AG09309 (cell line): ENCODE data around the gene OLIG2.

Experiments
- DNase-seq: peaks from one replicate; pipeline ENCODE4 v3.0.0-alpha.2; 2010; ENCODE audit warnings: low read depth
- H3K4me3 ChIP-seq: 2 replicates; pipeline ENCODE4 v1.5.1; 2011; ENCODE audit warnings: mild to moderate bottlenecking, low read depth, low read length, moderate library complexity; ENCODE audit not compliant: control insufficient read depth
- TF ChIP-seq, protein P1 (sequence below): IDR thresholded peaks from 2 replicates; pipeline ENCODE4 v1.5.1; 2011; ENCODE audit warnings: mild to moderate bottlenecking, low read depth, low read length, inconsistent platforms; ENCODE audit not compliant: insufficient read depth, control insufficient read depth; ENCODE audit errors: missing control alignments

Gene OLIG2

DNA sequence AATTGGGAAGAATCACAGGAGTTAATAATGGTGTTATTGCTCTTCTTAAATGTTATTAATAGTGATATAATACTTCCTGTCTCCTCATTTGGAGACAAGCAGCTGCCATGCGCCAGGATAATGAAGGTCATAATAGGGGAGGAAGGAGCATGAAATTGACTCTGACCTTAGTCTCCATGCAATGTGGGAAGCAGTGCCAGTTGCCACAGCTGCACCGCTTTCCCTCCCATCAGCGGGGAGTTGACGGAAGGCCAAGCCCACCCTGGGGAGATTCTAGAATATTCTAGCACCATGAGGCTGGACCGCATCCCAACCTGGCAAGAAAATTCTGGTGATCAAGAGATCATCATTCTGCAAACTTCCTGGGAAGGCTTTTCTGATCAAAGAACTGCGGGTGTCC is 33.2 kb downstream of the OLIG2 start:
- no peak for DNase-seq
- H3K4me3 ChIP-seq, result no peak overlapping the region
- TF ChIP-seq, protein P1, sequence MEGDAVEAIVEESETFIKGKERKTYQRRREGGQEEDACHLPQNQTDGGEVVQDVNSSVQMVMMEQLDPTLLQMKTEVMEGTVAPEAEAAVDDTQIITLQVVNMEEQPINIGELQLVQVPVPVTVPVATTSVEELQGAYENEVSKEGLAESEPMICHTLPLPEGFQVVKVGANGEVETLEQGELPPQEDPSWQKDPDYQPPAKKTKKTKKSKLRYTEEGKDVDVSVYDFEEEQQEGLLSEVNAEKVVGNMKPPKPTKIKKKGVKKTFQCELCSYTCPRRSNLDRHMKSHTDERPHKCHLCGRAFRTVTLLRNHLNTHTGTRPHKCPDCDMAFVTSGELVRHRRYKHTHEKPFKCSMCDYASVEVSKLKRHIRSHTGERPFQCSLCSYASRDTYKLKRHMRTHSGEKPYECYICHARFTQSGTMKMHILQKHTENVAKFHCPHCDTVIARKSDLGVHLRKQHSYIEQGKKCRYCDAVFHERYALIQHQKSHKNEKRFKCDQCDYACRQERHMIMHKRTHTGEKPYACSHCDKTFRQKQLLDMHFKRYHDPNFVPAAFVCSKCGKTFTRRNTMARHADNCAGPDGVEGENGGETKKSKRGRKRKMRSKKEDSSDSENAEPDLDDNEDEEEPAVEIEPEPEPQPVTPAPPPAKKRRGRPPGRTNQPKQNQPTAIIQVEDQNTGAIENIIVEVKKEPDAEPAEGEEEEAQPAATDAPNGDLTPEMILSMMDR, result no peak

DNA sequence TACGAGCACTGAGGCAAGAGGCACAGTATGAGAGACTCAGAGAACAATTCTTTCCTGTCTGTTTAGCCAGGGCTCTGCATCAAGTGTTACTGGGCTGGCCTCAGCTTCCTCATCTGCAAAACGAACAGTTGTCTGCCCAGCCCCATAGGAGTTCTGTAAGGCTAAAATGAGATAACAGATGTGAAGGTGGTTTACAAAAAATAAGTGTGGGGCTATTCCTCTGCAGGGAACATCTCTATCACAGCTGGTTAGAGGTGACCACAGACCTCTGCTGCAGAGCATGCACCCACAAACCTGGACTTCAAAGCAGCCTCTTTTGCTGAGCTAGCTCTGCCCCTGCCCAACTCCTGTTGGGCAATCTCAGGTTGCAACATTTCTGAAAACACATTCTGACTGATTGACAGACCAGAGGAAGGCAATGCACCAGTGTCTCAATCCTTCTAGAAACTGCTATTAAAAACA is 33.7 kb downstream of the OLIG2 start:
- no peak overlapping the region for H3K4me3 ChIP-seq
- DNase-seq, result no peak
- TF ChIP-seq, protein P1, result no peak

DNA sequence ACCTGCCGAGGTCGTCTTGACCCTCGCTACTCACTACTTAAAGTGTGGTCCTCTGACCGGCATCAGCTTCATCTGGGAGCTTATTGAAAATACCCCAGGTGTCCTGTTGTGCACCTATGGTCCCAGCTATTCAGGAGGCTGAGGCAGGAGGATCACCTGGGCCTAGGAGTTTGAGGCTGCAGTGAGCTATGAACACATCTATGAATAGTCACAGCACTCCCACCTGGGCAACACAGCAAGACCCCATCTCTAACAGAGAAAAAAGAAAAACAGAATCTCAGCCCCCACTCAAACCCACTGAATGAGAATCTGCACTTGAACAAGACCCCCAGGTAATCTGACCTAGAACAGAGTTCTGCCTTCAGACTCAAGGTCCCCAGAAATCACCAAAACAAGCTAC is 35.5 kb downstream of the OLIG2 start:
- no peak overlapping the region for H3K4me3 ChIP-seq
- TF ChIP-seq, protein P1, result no peak
- DNase-seq, result no peak

DNA sequence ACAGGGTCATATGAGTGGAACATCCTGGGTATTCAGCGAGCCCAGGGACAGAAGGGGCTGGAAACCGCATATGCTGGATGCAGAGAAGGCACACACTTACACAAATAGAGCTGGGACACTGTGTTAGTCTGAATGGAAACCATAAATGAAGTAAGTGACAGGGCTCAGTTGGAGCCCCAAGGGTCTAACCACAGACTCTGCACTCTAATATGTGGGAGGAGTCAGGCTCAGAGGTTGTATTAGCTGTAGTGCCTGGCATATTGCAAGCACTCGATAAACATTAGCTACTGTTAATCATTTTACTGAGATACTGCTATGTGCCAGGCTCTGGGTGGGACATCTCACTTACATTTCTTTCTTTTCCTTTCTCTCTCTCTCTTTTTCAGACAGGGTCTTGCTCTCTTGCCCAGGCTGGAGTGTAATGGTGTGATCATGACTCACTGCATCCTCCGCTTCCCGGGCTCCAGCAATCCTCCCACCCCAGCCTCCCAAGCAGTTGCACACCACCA is 37.7 kb downstream of the OLIG2 start:
- TF ChIP-seq, protein P1, result no peak
- no peak overlapping the region for H3K4me3 ChIP-seq
- DNase-seq, result no peak

DNA sequence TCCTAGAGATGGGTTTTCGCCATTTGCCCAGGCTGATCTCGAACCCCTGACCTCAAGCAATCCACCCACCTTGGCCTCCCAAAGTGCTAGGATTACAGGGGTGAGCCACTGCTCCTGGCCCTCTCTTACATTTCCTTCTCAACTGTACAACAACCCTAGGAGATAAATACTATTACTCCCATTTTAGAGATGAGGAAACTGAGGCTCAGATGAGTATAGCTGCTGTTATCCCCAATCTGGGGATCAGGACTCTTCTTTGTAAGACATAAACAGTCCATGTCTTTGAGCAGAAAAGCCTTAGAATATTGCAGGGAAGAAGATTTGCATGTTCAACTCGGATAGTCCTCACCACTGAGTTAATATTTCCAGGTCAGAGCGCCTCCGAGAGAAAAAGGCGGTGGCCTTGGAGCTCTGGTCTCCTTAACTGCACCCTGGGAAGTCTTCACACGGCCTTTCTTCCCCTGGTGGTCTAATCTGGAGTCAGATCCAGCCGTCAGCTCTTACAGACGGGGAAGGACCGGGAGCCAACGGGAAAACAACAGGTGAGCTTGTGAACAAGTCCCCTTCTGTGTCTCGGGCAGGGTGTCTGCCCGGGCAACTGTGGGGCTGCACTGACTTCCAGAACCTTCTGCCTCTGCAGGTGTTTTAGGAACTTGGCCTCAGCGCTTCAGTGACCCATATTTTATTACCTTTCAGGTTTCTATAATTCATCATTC is 38.3 kb downstream of the OLIG2 start:
- TF ChIP-seq, protein P1, result no peak
- H3K4me3 ChIP-seq, result no peak overlapping the region

DNA sequence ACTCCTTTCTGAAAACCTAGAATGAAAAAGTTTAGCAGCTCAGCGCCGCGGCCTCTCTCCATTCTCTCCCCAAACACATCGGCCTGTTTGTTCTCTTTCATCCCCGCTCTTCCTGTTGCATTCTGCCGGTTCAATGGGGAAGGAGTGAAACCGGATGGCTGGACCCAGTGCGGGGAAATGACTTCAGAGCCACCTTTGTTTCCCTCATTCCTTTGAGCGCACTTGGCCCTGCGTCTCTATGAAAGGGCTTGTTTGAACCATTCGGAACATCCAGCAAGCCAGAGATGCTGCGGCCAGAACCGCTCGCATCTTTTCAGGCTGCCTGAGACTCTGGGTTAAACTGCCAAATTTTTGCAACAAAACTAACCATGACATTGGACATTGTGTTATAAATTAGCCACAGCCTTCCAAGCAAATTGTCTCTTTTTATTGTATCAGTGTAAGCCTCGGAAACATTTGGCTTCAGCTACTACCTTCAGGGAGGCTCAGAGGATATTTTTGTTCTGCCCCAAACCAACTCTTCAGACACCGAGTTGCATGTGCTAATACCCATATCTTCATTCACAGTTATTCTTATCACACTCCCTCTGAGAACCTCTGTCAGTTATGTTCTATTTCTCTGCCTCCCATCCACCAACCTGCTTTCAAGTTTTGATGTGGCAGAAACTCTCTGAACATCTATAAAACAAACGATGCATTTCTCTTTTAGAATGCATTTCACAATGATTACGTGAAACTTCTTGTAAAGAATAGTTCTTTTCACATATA is 39.1 kb downstream of the OLIG2 start:
- DNase-seq, result no peak
- H3K4me3 ChIP-seq, result no peak overlapping the region
- TF ChIP-seq, protein P1, result no peak

More for the DNA sequence above, 38.3 kb downstream of the OLIG2 start:
- DNase-seq, result no peak
